ENCODE results near the gene SFT2D2.

DNA sequence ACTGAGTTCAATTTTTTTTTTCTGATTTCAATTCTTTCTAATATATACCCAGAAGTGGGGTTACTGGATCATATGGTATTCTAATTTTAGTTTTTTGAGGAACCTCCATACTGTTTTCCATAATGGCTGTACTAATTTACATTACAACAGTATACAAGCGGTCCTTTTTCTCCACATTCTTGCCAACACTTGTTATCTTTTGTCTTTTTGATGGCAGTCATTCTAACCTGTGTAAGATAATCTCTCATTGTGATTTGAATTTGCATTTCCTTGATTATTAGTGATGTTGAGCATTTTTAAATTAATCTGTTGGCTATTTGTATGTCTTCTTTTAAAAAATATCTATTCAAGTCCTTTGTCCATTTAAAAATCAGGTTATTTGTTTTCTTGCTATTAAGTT lies 33.8 kb downstream of the SFT2D2 start:
- TF ChIP-seq CTCF (IDR thresholded peaks at IDR 0.05): no peak
- TF ChIP-seq POLR2A (IDR thresholded peaks at IDR 0.05): no peak
- TF ChIP-seq POLR2AphosphoS5 (IDR thresholded peaks at IDR 0.05; ENCODE audit: insufficient read depth in 1 of 2, low read depth in 1 of 2): no peak

Measured in vagina (tissue), 2 donors.